ENCODE data around the gene SNRNP70.
A peak's percentile ranks its signal among the peaks of the same experiment; 100 is the strongest.
"Not testable (repeated sequence)": the region's sequence is repeated elsewhere in the genome, so short reads cannot be mapped to it uniquely, and the experiment has no call there.

SNRNP70 gene, protein sequence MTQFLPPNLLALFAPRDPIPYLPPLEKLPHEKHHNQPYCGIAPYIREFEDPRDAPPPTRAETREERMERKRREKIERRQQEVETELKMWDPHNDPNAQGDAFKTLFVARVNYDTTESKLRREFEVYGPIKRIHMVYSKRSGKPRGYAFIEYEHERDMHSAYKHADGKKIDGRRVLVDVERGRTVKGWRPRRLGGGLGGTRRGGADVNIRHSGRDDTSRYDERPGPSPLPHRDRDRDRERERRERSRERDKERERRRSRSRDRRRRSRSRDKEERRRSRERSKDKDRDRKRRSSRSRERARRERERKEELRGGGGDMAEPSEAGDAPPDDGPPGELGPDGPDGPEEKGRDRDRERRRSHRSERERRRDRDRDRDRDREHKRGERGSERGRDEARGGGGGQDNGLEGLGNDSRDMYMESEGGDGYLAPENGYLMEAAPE

GRCh38 chr19:49085020-49085867 is at the start of gene SNRNP70:
SNRNP70 (plus strand) TSS chr19:49085451; CDS start chr19:49086415, 964 bp downstream.
- peak; percentile 93 to 99 (median 97) for DNase-seq (ENCODE audit: low read depth in 2 of 3, low spot score in 2 of 3)

- not testable (repeated sequence) for DNase-seq (ENCODE audit: low read depth in 2 of 3, low spot score in 2 of 3)
These were observed 48.4 kb upstream of the SNRNP70 start, which contains the start of gene CGB1 for GRCh38 chr19:49036815-49037214. CGB1 (minus strand) TSS chr19:49036895; CDS start chr19:49036711, 184 bp downstream.

GRCh38 chr19:49038111-49038510 is 47.1 kb upstream of the SNRNP70 start:
- DNase-seq (ENCODE audit: low read depth in 2 of 3, low spot score in 2 of 3) = not testable (repeated sequence)

- DNase-seq (ENCODE audit: low read depth in 2 of 3, low spot score in 2 of 3) = not testable (repeated sequence)
These were observed 46.5 kb upstream of the SNRNP70 start for GRCh38 chr19:49038557-49039276.

GRCh38 chr19:49039736-49040135 is 45.5 kb upstream of the SNRNP70 start:
- DNase-seq (ENCODE audit: low read depth in 2 of 3, low spot score in 2 of 3) = not testable (repeated sequence)

DNA sequence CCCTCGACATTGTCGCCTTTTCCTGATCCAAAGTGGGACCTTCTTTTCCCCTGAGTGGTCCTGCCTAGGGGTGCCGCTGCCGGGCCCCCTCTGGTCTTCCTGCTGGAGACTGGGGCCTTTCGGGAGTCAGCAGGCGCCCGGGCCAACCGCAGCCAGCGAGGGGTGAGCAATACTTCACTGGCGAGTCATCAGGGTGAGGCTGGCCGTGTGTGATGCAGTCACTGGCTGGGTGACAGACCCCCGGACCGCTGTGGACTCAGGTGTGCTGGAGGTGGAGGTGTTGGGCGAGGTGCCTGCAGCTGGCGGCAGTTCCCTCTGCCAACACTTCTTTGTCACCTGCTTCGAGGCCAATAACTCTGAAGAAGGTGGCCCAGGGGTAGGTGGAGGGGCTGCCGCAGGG is 43.1 kb upstream of the SNRNP70 start:
- no peak for DNase-seq (ENCODE audit: low read depth in 2 of 3, low spot score in 2 of 3)

DNA sequence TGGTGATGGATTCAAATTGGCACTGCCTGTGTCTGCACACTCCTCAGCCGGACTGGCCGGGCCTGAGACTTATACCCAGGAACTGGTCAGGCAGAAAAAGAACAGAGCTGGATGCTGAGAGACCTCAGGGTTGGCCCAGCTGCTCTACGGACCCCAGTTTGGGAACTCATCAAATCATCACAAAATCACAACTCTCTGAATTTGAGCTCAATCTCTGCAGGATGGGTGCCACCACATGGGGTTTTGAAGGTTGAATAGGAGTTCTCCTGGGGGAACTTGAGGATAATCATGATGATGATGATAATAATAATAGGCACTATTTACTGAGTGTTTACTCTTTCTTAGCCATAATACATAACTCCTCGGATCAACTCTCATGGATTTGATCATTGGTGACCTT is 42.6 kb upstream of the SNRNP70 start:
- not testable (repeated sequence) for DNase-seq (ENCODE audit: low read depth in 2 of 3, low spot score in 2 of 3)

DNA sequence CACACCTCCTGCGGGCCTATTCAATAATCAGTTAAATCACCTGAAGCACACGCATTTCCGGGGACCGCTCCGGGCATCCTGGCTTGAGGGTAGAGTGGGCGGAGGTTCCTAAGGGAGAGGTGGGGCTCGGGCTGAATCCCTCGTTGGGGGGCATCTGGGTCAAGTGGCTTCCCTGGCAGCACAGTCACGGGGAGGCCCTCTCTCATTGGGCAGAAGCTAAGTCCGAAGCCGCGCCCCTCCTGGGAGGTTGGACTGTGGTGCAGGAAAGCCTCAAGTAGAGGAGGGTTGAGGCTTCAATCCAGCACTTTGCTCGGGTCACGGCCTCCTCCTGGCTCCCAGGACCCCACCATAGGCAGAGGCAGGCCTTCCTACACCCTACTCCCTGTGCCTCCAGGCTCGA is 41.7 kb upstream of the SNRNP70 start, which contains the start of gene CGB5:
CGB5 (plus strand) TSS at position 301 of the 400 bp plus-strand sequence. CDS start 362 bp downstream, outside the sequence.
- not testable (repeated sequence) for DNase-seq (ENCODE audit: low read depth in 2 of 3, low spot score in 2 of 3)

GRCh38 chr19:49049011-49049410 is 36.2 kb upstream of the SNRNP70 start, which contains the start of gene CGB8:
CGB8 (minus strand) TSS chr19:49049111; CDS start chr19:49048739, 372 bp downstream.
- DNase-seq (ENCODE audit: low read depth in 2 of 3, low spot score in 2 of 3) = not testable (repeated sequence)

- DNase-seq (ENCODE audit: low read depth in 2 of 3, low spot score in 2 of 3) = not testable (repeated sequence)
These were observed 35.4 kb upstream of the SNRNP70 start for GRCh38 chr19:49049834-49050233.

- not testable (repeated sequence) for DNase-seq (ENCODE audit: low read depth in 2 of 3, low spot score in 2 of 3)
These were observed 34.7 kb upstream of the SNRNP70 start for GRCh38 chr19:49050376-49051033.

DNA sequence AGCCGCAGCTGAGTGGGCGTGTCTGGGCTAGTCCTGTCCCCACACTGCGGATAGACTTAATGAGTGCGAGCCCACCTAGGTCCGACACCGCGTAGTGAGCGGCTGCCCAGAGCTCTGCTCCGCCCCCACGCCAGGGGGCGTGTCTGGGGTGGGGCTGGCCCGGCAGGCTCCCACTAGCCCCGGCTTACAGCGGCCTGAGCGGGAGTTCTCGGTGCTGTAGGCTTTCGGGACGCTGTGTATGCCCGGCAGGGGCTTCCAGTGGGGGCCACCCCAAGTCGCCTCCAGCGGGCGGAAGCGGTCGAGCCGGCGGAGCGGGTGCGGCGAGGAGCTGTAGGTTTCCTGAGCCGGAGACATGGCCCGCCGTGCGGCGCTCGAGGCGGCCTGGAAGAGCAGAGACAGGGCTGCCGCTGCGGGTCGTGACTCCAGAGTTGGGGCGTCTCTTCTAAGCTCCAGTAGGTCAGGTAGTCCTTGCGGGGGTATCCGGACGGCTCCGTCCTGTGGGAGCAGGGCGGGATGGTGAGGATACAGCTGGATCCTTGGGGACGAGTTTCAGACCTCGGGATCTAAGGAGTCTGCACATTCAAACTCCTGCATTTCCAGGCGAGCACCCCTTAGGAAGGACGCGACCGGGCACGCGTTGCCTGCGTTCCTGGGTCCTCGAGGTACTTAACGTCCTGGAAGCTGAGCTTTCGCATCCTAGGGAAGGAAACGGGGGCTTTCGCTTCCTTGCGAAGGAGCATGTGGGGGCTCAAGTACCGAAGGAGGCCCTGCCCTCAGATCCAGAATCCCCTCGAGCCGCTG is 28.9 kb upstream of the SNRNP70 start:
- no peak for DNase-seq (ENCODE audit: low read depth in 2 of 3, low spot score in 2 of 3)

- DNase-seq (ENCODE audit: low read depth in 2 of 3, low spot score in 2 of 3) = not testable (repeated sequence)
These were observed 28.2 kb upstream of the SNRNP70 start for GRCh38 chr19:49056902-49057596.

GRCh38 chr19:49057636-49058234 is 27.5 kb upstream of the SNRNP70 start, which contains the start of gene CGB7:
CGB7 (minus strand) TSS chr19:49057749; CDS start chr19:49055375, 2,374 bp downstream.
- DNase-seq (ENCODE audit: low read depth in 2 of 3, low spot score in 2 of 3) = no peak

DNA sequence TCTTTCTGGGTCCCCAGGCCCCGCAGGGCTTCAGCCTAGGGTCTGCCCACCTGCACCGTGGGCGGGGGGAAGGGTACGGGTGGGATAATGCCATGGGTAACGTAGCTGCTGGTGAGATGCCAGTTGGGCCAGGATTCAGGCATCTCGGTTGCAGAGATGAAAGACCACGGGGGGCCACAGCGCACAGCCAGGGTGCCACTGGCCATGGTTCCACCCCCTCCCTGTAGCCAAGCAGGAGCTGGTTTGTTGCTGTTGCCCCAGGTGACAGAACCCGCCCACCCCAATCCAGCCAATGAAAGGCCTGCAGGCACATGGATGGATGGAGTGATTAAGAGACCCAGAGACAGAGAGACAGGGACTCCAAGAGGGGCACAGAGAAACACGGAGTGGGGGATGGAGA is 26.7 kb upstream of the SNRNP70 start:
- no peak for DNase-seq (ENCODE audit: low read depth in 2 of 3, low spot score in 2 of 3)

DNA sequence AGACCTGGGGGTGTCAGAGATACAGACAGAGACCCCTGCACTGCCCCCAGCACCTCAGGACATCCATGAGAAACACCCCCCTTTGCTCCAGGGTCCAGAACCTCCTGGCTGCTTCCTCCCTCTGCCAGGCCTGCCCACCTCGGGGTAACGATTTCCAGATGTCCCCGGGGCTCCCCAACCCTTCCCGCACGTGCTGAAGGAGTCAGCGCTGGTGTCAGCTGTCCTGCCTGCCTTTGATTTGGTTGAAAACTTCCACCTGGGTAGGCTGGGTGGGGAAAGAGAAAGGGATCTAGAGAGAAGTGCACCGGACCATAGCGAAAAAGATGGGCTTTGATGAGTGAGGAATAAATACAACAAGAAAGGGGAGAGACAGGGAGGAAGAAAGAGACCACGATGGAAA is 26.2 kb upstream of the SNRNP70 start:
- DNase-seq (ENCODE audit: low read depth in 2 of 3, low spot score in 2 of 3) = no peak

- no peak for DNase-seq (ENCODE audit: low read depth in 2 of 3, low spot score in 2 of 3)
These were observed 24.3 kb upstream of the SNRNP70 start for GRCh38 chr19:49061000-49061399.

GRCh38 chr19:49061445-49061844 is 23.8 kb upstream of the SNRNP70 start:
- no peak for DNase-seq (ENCODE audit: low read depth in 2 of 3, low spot score in 2 of 3)

Measured in activated CD8-positive, alpha-beta memory T cell treated with anti-CD3 and anti-CD28 coated beads for 48 hours (primary cell).